ENCODE results near the gene ST3GAL3.
A peak's percentile ranks its signal among the peaks of the same experiment; 100 is the strongest.
"Not testable (repeated sequence)": the region's sequence is repeated elsewhere in the genome, so short reads cannot be mapped to it uniquely, and the experiment has no call there.

The ST3GAL3 gene

GRCh38 chr1:43824795-43825194, 117.5 kb downstream of the ST3GAL3 start:
- DNase-seq = no peak

GRCh38 chr1:43828574-43828973, 121.2 kb downstream of the ST3GAL3 start:
- no peak for DNase-seq

- DNase-seq = no peak
Measured at GRCh38 chr1:43830802-43831201, 123.5 kb downstream of the ST3GAL3 start.

- DNase-seq = no peak
Measured at GRCh38 chr1:43831851-43832250, 124.5 kb downstream of the ST3GAL3 start.

GRCh38 chr1:43832255-43832654, 124.9 kb downstream of the ST3GAL3 start:
- DNase-seq = no peak

GRCh38 chr1:43832998-43833397, 125.7 kb downstream of the ST3GAL3 start:
- DNase-seq = no peak

- not testable (repeated sequence) for DNase-seq
Measured at GRCh38 chr1:43833902-43834279, 126.6 kb downstream of the ST3GAL3 start.

- no peak for DNase-seq
Measured at GRCh38 chr1:43834280-43835081, 127.1 kb downstream of the ST3GAL3 start.

GRCh38 chr1:43835082-43836021, 128.0 kb downstream of the ST3GAL3 start:
- no peak for DNase-seq

GRCh38 chr1:43836267-43836951, 129.1 kb downstream of the ST3GAL3 start:
- peak; percentile 41 for DNase-seq

GRCh38 chr1:43839056-43839455, 131.7 kb downstream of the ST3GAL3 start:
- DNase-seq = no peak

- no peak for DNase-seq
Measured at GRCh38 chr1:43841321-43842174, 134.2 kb downstream of the ST3GAL3 start.

GRCh38 chr1:43842175-43842498, 134.8 kb downstream of the ST3GAL3 start:
- DNase-seq = no peak

GRCh38 chr1:43843684-43844083, 136.3 kb downstream of the ST3GAL3 start:
- DNase-seq = no peak

- DNase-seq = no peak
Measured at GRCh38 chr1:43844114-43844513, 136.8 kb downstream of the ST3GAL3 start.

- no peak for DNase-seq
Measured at GRCh38 chr1:43847290-43847689, 140.0 kb downstream of the ST3GAL3 start.

- DNase-seq = no peak
Measured at GRCh38 chr1:43847882-43848281, 140.5 kb downstream of the ST3GAL3 start.

GRCh38 chr1:43849670-43850069, 142.3 kb downstream of the ST3GAL3 start:
- DNase-seq = no peak

- DNase-seq = no peak
Measured at GRCh38 chr1:43850591-43851233, 143.4 kb downstream of the ST3GAL3 start.

- no peak for DNase-seq
Measured at GRCh38 chr1:43851561-43852338, 144.4 kb downstream of the ST3GAL3 start.
